NCI-H345 treated with DMSO at 0.1 percent for 48 hours (cell line): Measurements from ENCODE around the gene TENT4A.
A peak's percentile ranks its signal among the peaks of the same experiment; 100 is the strongest.

Experiments used
- DNase-seq: peaks from one replicate; lab custom pipeline; 2025; ENCODE audit not compliant: unreplicated experiment; lab: John Stamatoyannopoulos, UW

The TENT4A gene

GRCh38 chr5:6731465-6732237 is 18.4 kb downstream of the TENT4A start:
- DNase-seq: no peak

GRCh38 chr5:6732634-6733410 is 19.6 kb downstream of the TENT4A start:
- DNase-seq: no peak

- no peak for DNase-seq
These were observed 20.4 kb downstream of the TENT4A start for GRCh38 chr5:6733411-6734242.

GRCh38 chr5:6734243-6734700 is 21.0 kb downstream of the TENT4A start:
- DNase-seq: no peak

- DNase-seq: no peak
These were observed 21.5 kb downstream of the TENT4A start for GRCh38 chr5:6734781-6735180.

- DNase-seq: no peak
These were observed 22.9 kb downstream of the TENT4A start for GRCh38 chr5:6736106-6736505.

GRCh38 chr5:6736524-6737042 is 23.4 kb downstream of the TENT4A start:
- DNase-seq: no peak

GRCh38 chr5:6737043-6737941 is 24.1 kb downstream of the TENT4A start:
- no peak for DNase-seq

GRCh38 chr5:6739603-6740002 is 26.4 kb downstream of the TENT4A start:
- no peak for DNase-seq

- no peak for DNase-seq
These were observed 27.4 kb downstream of the TENT4A start for GRCh38 chr5:6740586-6741150.

GRCh38 chr5:6742081-6742758 is 29.0 kb downstream of the TENT4A start:
- DNase-seq: no peak

GRCh38 chr5:6743161-6743560 is 29.9 kb downstream of the TENT4A start:
- no peak for DNase-seq

GRCh38 chr5:6744841-6745705 is 31.8 kb downstream of the TENT4A start:
- DNase-seq: no peak

- peak; percentile 36 for DNase-seq
These were observed 32.5 kb downstream of the TENT4A start for GRCh38 chr5:6745706-6746222.

GRCh38 chr5:6746244-6746643 is 33.0 kb downstream of the TENT4A start:
- no peak for DNase-seq

- no peak for DNase-seq
These were observed 33.9 kb downstream of the TENT4A start for GRCh38 chr5:6747103-6747502.

- DNase-seq: no peak
These were observed 34.9 kb downstream of the TENT4A start for GRCh38 chr5:6748142-6748541.
